ENCODE results near the gene PTOV1.
A peak's percentile ranks its signal among the peaks of the same experiment; 100 is the strongest.

Gene PTOV1

DNA sequence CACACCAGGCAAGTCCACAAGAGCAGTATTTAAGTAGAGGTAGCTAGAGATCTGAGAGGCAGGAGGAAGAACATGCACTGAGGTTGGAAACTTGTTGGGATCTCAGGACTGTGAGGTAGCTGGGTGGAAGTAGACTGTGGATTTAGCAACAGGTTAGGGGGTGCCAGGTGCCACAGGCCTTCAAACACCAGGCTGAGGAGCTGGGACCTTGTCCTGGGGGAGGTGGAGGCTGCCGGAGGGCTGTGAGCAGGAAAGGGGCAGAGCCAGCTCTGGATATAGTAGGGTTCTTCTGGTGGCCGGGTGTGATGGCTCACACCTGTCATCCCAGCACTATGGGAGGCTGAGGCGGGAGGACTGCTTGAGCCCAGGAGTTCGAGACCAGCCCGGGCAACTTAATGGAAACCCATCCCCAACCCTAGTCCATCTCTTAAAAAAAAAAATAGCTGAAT is 41.0 kb upstream of the PTOV1 start:
- H4K20me1 ChIP-seq (ENCODE audit: insufficient read depth): no peaks in the 10 kb centered on the region
- no peak overlapping the region for H3K4me3 ChIP-seq (IDR thresholded peaks at IDR 0.05; ENCODE audit: insufficient read depth, low read depth, low read length)
- no peaks in the 10 kb centered on the region for H3K36me3 ChIP-seq (ENCODE audit: insufficient read depth)
- H3K9ac ChIP-seq: peak overlapping the region; percentile 51; the same call in 1 of the 2 replicates
- H2AFZ ChIP-seq (ENCODE audit: low read depth): peak overlapping the region; percentile 72
- peaks cover 33% of the 10 kb centered on the region for H3K4me1 ChIP-seq (ENCODE audit: low read depth, poor library complexity, severe bottlenecking)
- no peak for TF ChIP-seq CTCF (conservative IDR thresholded peaks at IDR 0.05; ENCODE audit: low read depth, low read length)
- H3K79me2 ChIP-seq (ENCODE audit: insufficient read depth, low read depth): no peaks in the 10 kb centered on the region
- no peaks in the 10 kb centered on the region for H3K27me3 ChIP-seq (ENCODE audit: insufficient read depth, low read depth)
- H3K27ac ChIP-seq: peak overlapping the region; percentile 52
- H3K4me2 ChIP-seq: peak overlapping the region; percentile 81

GRCh38 chr19:49811328-49811727 is 39.6 kb upstream of the PTOV1 start:
- Histone ChIP-seq H4K20me1 (ENCODE audit: insufficient read depth) (no peaks in the 10 kb centered on the region), H3K27me3 (ENCODE audit: insufficient read depth, low read depth) (no peaks in the 10 kb centered on the region), H3K4me1 (ENCODE audit: low read depth, poor library complexity, severe bottlenecking) (peaks cover 34% of the 10 kb centered on the region), H3K9ac (no peak overlapping the region), H3K4me2 (no peak overlapping the region), H3K36me3 (ENCODE audit: insufficient read depth) (no peaks in the 10 kb centered on the region), H3K27ac (no peak overlapping the region), H3K79me2 (ENCODE audit: insufficient read depth, low read depth) (no peaks in the 10 kb centered on the region), H3K4me3 (IDR thresholded peaks at IDR 0.05; ENCODE audit: insufficient read depth, low read depth, low read length) (no peak overlapping the region), H2AFZ (ENCODE audit: low read depth) (no peak overlapping the region)
- TF ChIP-seq CTCF (conservative IDR thresholded peaks at IDR 0.05; ENCODE audit: low read depth, low read length): no peak

- H3K4me2 ChIP-seq: peak overlapping the region; percentile 72
- no peaks in the 10 kb centered on the region for H3K36me3 ChIP-seq (ENCODE audit: insufficient read depth)
- H3K9ac ChIP-seq: peak overlapping the region; percentile 69
- H3K4me3 ChIP-seq (IDR thresholded peaks at IDR 0.05; ENCODE audit: insufficient read depth, low read depth, low read length): no peak overlapping the region
- H2AFZ ChIP-seq (ENCODE audit: low read depth): peak overlapping the region; percentile 74
- H3K27me3 ChIP-seq (ENCODE audit: insufficient read depth, low read depth): no peaks in the 10 kb centered on the region
- H3K27ac ChIP-seq: peak overlapping the region; percentile 71
- no peaks in the 10 kb centered on the region for H3K79me2 ChIP-seq (ENCODE audit: insufficient read depth, low read depth)
- peaks cover 41% of the 10 kb centered on the region for H3K4me1 ChIP-seq (ENCODE audit: low read depth, poor library complexity, severe bottlenecking)
- no peaks in the 10 kb centered on the region for H4K20me1 ChIP-seq (ENCODE audit: insufficient read depth)
- no peak for TF ChIP-seq CTCF (conservative IDR thresholded peaks at IDR 0.05; ENCODE audit: low read depth, low read length)
Measured at GRCh38 chr19:49812452-49812996, 38.4 kb upstream of the PTOV1 start.

DNA sequence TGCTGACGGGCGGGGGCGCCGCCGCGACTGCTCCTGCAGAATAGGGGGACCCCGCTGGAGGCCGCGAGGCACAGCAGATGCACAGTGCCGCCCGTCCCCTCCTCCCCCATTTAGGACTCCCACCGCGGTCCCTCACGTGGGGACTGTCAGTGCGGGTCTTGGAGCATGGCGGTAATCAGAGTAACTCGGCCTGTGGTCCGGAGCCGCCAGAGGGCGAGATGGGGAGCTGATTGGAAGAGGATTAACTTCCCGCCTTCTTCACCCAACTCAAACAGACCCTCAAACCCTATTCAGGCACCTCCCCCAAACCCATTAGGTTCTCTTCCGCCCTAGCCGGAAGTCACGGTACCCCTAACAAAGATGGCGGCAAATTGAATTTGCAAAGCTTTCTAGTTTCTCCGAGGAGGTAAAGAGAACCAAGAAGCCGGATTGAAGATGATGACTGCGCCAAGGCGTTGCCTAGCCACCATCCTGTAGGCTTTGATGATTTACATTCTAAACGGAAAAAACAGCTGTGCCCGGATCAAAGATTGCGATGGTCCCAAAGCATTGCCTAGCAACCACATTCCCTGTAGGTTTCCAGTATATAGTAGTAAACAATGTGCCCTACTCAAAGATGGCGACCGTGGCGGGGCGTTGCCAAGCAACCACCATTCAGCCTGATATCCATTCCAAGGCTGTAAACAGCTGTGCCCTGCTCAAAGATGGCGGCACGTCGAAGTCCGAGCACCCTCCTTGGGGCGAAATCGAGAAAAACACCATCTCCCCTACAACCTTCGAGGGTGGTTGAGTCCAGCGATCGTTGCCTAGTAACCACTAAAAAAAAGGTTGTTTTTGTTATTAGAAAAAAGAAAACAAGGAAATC is 37.7 kb upstream of the PTOV1 start, which contains the start of gene FUZ:
FUZ (minus strand) TSS at position 296 of the 865 bp plus-strand sequence; CDS start at position 110, 186 bp downstream.
- peak within 1 kb of the TSS; percentile 69 for H3K9ac ChIP-seq
- no peaks in the 10 kb centered on the region for H3K27me3 ChIP-seq (ENCODE audit: insufficient read depth, low read depth)
- no peak within 1 kb of the TSS for H3K4me3 ChIP-seq (IDR thresholded peaks at IDR 0.05; ENCODE audit: insufficient read depth, low read depth, low read length)
- H3K36me3 ChIP-seq (ENCODE audit: insufficient read depth): no peaks in the 10 kb centered on the region
- H2AFZ ChIP-seq (ENCODE audit: low read depth): peak within 1 kb of the TSS; percentile 74
- TF ChIP-seq CTCF (conservative IDR thresholded peaks at IDR 0.05; ENCODE audit: low read depth, low read length): no peak; the same call in 1 of the 2 replicates
- H3K4me2 ChIP-seq: peak within 1 kb of the TSS; percentile 77
- peak within 1 kb of the TSS; percentile 71 for H3K27ac ChIP-seq
- H3K4me1 ChIP-seq (ENCODE audit: low read depth, poor library complexity, severe bottlenecking): peaks cover 41% of the 10 kb centered on the region
- H4K20me1 ChIP-seq (ENCODE audit: insufficient read depth): no peaks in the 10 kb centered on the region
- no peaks in the 10 kb centered on the region for H3K79me2 ChIP-seq (ENCODE audit: insufficient read depth, low read depth)
